HUDEP-2 (cell line): ENCODE data around the gene BOK.

Experiments used
- DNase-seq, 76 experiments: peaks; one replicate each; lab custom pipeline; 2025; ENCODE audit not compliant: unreplicated experiment in 76 of 76; lab: John Stamatoyannopoulos, UW

BOK gene

GRCh38 chr2:241618829-241619228 is 60.3 kb downstream of the BOK start:
- no peak for DNase-seq

DNA sequence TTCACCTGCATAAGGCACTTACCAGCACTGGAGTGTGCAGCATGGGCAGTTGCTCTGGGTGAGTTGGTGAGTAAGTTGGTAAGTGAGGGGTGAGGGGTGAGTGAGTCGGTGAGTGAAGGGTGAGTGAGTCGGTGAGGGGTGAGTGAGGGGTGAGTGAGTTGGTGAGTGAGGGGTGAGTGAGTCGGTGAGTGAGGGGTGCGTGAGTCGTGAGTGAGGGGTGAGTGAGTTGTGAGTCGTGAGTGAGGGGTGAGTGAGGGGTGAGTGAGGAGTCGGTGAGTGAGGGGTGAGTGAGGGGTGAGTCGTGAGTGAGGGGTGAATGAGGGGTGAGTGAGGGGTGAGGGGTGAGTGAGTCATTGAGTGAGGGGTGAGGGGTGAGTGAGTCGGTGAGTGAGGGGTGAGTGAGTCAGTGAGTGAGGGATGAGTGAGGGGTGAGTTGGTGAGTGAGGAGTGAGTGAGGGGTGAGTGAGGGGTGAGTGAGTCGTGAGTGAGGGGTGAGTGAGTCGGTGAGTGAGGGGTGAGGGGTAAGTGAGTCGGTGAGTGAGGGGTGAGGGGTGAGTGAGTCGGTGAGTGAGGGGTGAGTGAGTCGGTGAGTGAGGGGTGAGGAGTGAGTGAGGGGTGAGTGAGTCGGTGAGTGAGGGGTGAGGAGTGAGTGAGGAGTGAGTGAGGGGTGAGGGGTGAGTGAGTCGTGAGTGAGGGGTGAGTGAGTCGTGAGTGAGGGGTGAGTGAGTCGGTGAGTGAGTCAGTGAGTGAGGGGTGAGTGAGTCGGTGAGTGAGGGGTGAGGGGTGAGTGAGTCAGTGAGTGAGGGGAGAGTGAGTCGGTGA is 61.3 kb downstream of the BOK start:
- no peak for DNase-seq

DNA sequence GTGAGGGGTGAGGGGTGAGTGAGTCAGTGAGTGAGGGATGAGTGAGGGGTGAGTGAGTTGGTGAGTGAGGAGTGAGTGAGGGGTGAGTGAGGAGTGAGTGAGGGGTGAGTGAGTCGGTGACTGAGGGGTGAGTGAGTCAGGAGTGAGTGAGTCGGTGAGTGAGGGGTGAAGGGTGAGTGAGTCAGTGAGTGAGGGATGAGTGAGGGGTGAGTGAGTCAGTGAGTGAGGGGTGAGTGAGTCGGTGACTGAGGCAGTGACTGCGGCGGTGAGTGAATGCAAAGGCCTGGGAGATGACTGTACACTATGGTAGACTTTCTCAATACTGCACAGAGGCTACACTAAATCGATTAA is 61.8 kb downstream of the BOK start:
- no peak for DNase-seq
